Lower leg skin (tissue), 3 donors: Measurements from ENCODE around the gene PCED1A.

Experiments
- POLR2A ChIP-seq, 2 donors: fragments of 450-650 bp; IDR thresholded peaks; one replicate each; pipeline ENCODE4 v1.6.1; 2016 to 2017; ENCODE audit warnings: antibody characterized with exemption in 2 of 2, mild to moderate bottlenecking in 1 of 2, moderate library complexity in 1 of 2
- TF ChIP-seq, protein P1 (sequence below), 3 donors: fragments of 450-650 bp; IDR thresholded peaks; one replicate each; pipeline ENCODE4 v1.5.1; 2016; ENCODE audit warnings: antibody characterized with exemption in 3 of 3, mild to moderate bottlenecking in 3 of 3, moderate library complexity in 2 of 3

DNA sequence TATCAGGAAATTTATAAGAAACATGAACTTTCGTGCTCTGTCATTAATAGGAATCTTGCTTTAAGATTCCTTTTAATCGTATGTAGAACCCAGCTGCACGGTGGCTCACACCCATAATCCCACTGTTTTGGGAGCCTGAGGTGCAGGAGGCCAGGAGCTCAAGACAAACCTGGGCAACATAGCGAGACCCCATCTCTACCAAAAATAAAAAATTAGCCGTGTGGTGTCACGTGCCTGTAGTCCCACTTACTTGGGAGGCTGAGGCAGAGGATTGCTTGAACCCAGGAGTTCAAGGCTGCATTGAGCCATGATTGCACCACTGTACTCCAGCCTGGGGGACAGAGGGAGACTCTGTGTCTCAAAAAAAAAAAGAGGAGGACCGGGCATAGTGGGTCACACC is 40.2 kb upstream of the PCED1A start:
- no peak for TF ChIP-seq POLR2A (IDR thresholded peaks at IDR 0.05)
- TF ChIP-seq, protein P1, sequence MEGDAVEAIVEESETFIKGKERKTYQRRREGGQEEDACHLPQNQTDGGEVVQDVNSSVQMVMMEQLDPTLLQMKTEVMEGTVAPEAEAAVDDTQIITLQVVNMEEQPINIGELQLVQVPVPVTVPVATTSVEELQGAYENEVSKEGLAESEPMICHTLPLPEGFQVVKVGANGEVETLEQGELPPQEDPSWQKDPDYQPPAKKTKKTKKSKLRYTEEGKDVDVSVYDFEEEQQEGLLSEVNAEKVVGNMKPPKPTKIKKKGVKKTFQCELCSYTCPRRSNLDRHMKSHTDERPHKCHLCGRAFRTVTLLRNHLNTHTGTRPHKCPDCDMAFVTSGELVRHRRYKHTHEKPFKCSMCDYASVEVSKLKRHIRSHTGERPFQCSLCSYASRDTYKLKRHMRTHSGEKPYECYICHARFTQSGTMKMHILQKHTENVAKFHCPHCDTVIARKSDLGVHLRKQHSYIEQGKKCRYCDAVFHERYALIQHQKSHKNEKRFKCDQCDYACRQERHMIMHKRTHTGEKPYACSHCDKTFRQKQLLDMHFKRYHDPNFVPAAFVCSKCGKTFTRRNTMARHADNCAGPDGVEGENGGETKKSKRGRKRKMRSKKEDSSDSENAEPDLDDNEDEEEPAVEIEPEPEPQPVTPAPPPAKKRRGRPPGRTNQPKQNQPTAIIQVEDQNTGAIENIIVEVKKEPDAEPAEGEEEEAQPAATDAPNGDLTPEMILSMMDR (IDR thresholded peaks at IDR 0.05), result no peak
